Measurements from ENCODE around the gene TBC1D14.

GRCh38 chr4:7041246-7041645 lies 131.6 kb downstream of the TBC1D14 start:
- TF ChIP-seq CTCF (conservative IDR thresholded peaks at IDR 0.05; ENCODE audit: low read length) (no peak), EZH2phosphoT487 (IDR thresholded peaks at IDR 0.05; ENCODE audit: borderline replicate concordance) (no peak)

Measured in Loucy (cell line).